Esophagus squamous epithelium (tissue), 4 donors: ENCODE data around the gene NEU3.
"Not testable (repeated sequence)": the region's sequence is repeated elsewhere in the genome, so short reads cannot be mapped to it uniquely, and the experiment has no call there.

ENCODE experiments used
- POLR2A ChIP-seq, 4 donors: fragments of 450-650 bp; IDR thresholded peaks; one replicate each; pipeline ENCODE4 v1.6.1; 2017; ENCODE audit warnings: antibody characterized with exemption in 4 of 4, mild to moderate bottlenecking in 4 of 4, moderate library complexity in 3 of 4
- TF ChIP-seq, protein P1 (sequence below), 6 experiments: fragments of 450-650 bp in 4 of 6; fragments of 200-600 bp in 2 of 6; sonication (generic) in 2 of 6; IDR thresholded peaks; one replicate each; pipeline ENCODE4 v1.5.1; 2016 to 2019; ENCODE audit warnings: antibody characterized with exemption in 6 of 6, mild to moderate bottlenecking in 4 of 6, moderate library complexity in 4 of 6

DNA sequence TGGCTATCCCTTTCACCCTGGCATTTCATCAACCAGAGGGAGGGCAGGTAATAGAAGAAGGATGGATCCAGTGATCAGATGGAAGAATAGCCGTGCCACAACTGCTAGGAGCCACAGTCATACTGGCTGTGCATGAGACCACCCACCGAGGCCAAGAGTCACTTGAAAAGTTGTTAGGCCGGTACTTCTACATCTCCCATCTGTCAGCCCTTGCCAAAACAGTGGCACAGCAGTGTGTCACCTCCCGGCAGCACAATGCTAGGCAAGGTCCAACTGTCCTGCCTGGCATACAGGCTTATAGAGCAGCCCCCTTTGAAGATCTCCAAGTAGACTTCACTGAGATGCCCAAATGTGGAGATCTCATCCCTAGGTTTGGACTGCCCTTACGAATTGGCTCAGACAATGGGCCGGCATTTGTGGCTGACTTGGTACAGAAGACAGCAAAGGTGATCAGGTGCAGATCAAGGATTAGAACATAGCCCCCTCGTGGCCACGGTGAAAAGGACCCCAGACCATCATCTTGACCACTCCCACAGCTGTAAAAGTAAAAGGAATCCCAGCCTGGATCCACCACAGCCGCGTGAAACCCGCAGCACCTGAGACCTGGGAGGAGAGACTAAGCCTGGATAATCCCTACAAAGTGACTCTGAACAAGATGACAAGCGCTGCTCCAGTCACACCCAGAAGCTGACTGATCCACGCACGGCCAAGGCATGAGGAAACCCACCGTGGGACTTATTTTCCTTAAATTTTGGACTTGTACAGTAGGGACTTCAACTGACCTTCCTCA, 55.8 kb downstream of the NEU3 start:
- not testable (repeated sequence) for TF ChIP-seq POLR2A (IDR thresholded peaks at IDR 0.05)
- TF ChIP-seq, protein P1, sequence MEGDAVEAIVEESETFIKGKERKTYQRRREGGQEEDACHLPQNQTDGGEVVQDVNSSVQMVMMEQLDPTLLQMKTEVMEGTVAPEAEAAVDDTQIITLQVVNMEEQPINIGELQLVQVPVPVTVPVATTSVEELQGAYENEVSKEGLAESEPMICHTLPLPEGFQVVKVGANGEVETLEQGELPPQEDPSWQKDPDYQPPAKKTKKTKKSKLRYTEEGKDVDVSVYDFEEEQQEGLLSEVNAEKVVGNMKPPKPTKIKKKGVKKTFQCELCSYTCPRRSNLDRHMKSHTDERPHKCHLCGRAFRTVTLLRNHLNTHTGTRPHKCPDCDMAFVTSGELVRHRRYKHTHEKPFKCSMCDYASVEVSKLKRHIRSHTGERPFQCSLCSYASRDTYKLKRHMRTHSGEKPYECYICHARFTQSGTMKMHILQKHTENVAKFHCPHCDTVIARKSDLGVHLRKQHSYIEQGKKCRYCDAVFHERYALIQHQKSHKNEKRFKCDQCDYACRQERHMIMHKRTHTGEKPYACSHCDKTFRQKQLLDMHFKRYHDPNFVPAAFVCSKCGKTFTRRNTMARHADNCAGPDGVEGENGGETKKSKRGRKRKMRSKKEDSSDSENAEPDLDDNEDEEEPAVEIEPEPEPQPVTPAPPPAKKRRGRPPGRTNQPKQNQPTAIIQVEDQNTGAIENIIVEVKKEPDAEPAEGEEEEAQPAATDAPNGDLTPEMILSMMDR (IDR thresholded peaks at IDR 0.05), result not testable (repeated sequence)
